ENCODE results near the gene CACNB1. TPM values are rescaled to one million over a fixed set of nuclear protein-coding genes. Genes with fewer than 3 reads are reported as not detected.

The CACNB1 gene
- total RNA-seq, 1 experiment from 2014 or later: 20.0 TPM

DNA sequence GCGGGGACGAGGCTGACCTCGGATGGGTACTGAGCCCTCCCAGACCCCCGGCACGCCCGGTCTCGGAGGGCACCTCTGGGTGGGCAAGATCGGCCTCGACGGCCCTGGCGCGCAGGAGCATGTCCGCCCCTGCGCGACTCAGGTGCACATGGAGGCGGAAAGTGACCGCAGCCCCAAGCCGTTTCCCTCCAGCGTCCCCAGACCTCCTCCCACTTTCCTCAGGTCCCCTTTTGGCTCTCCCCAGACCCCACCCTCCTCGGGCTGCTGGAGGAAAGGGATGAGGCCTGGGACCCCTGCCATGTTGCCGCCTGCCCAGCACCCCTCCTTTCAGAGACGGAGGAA, 12.6 kb upstream of the CACNB1 start:
- no CpG with 5 or more reads among the region's 22 CpGs for WGBS (ENCODE audit: extremely low coverage, insufficient read length, low lambda C conversion rate)
- Histone ChIP-seq H3K56ac (ENCODE audit: insufficient read length, low read depth, low read length) (no peak overlapping the region), H2BK12ac (ENCODE audit: insufficient read length, low read depth, low read length) (no peak overlapping the region), H3K18ac (ENCODE audit: insufficient read length, low read depth, low read length) (peak overlapping the region; percentile 39), H3K4me1 (ENCODE audit: insufficient read depth, low read length) (no peaks in the 10 kb centered on the region; the same call in 1 of the 2 replicates), H3K23me2 (ENCODE audit: insufficient read length, low read depth, low read length, poor library complexity, severe bottlenecking) (peaks cover 6% of the 10 kb centered on the region), H3K27ac (ENCODE audit: insufficient read length, low read depth, low read length) (no peak overlapping the region), H3K4ac (ENCODE audit: low read depth, low read length) (no peak overlapping the region), H3K14ac (ENCODE audit: insufficient read depth, low read length) (no peak overlapping the region; the same call in 1 of the 2 replicates), H3K4me2 (ENCODE audit: insufficient read depth, insufficient read length, low read length) (peak overlapping the region; percentile 36), H2BK5ac (ENCODE audit: insufficient read length, low read length) (no peak overlapping the region), H3K9me3 (ENCODE audit: control insufficient read depth, low read depth, low read length) (no peaks in the 10 kb centered on the region), H2BK120ac (ENCODE audit: low read depth, low read length, poor library complexity, severe bottlenecking) (no peak overlapping the region), H2AFZ (ENCODE audit: low read length) (no peak overlapping the region), H4K91ac (ENCODE audit: insufficient read length, low read depth, low read length) (no peak overlapping the region), H3K9ac (ENCODE audit: extremely low read depth, insufficient read length, low read length) (no peak overlapping the region), H4K8ac (replicated peaks; ENCODE audit: insufficient read length, low read depth, low read length) (no peak overlapping the region), H4K20me1 (ENCODE audit: control insufficient read depth, insufficient read depth, insufficient read length) (no peaks in the 10 kb centered on the region), H3K23ac (ENCODE audit: insufficient read length, low read depth, low read length) (no peak overlapping the region), H4K5ac (ENCODE audit: insufficient read length, low read depth, low read length) (no peak overlapping the region), H3T11ph (ENCODE audit: low read length) (no peak overlapping the region), H3K79me1 (ENCODE audit: insufficient read depth, low read depth, low read length, poor library complexity, severe bottlenecking) (no peaks in the 10 kb centered on the region), H2AK5ac (ENCODE audit: insufficient read length, low read length) (no peak overlapping the region), H2BK20ac (ENCODE audit: low read depth, low read length, poor library complexity, severe bottlenecking) (no peak overlapping the region), H3K27me3 (ENCODE audit: insufficient read depth, low read length) (no peaks in the 10 kb centered on the region), H3K79me2 (ENCODE audit: insufficient read depth, low read length) (no peaks in the 10 kb centered on the region), H2BK15ac (ENCODE audit: low read depth, low read length) (no peak overlapping the region)
- Mint-ChIP-seq H3K27ac (no peak overlapping the region), H3K9me3 (no peaks in the 10 kb centered on the region), H3K27me3 (ENCODE audit: low read depth) (peaks cover 17% of the 10 kb centered on the region), H3K36me3 (ENCODE audit: insufficient read depth in 1 of 3, low read depth in 3 of 3) (peaks cover 0 to 2% (median under 1%) of the 10 kb centered on the region in 3 experiments; a peak in 5 of 7 replicates), H3K4me3 (peak overlapping the region; percentile 47 to 74), H3K4me1 (peaks cover 27 to 58% of the 10 kb centered on the region in 2 experiments)
- DNase-seq: no peak
- TF ChIP-seq, protein P1, sequence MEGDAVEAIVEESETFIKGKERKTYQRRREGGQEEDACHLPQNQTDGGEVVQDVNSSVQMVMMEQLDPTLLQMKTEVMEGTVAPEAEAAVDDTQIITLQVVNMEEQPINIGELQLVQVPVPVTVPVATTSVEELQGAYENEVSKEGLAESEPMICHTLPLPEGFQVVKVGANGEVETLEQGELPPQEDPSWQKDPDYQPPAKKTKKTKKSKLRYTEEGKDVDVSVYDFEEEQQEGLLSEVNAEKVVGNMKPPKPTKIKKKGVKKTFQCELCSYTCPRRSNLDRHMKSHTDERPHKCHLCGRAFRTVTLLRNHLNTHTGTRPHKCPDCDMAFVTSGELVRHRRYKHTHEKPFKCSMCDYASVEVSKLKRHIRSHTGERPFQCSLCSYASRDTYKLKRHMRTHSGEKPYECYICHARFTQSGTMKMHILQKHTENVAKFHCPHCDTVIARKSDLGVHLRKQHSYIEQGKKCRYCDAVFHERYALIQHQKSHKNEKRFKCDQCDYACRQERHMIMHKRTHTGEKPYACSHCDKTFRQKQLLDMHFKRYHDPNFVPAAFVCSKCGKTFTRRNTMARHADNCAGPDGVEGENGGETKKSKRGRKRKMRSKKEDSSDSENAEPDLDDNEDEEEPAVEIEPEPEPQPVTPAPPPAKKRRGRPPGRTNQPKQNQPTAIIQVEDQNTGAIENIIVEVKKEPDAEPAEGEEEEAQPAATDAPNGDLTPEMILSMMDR (conservative IDR thresholded peaks at IDR 0.05): no peak

All from H9 (cell line).